Mucosa of descending colon (tissue), 3 donors: ENCODE measurements around the gene FRG2B. TPM values are rescaled to one million over a fixed set of nuclear protein-coding genes. Genes with fewer than 3 reads are reported as not detected.
"Not testable (repeated sequence)": the region's sequence is repeated elsewhere in the genome, so short reads cannot be mapped to it uniquely, and the experiment has no call there.

Experiments
- ATAC-seq: fragments of 200-7000 bp; cut with Tn5 transposase; one replicate; pipeline ENCODE4 v1.9.1; 2020; ENCODE audit warnings: mild to moderate bottlenecking, moderate library complexity
- DNase-seq, 3 donors: peaks; one replicate each; pipeline ENCODE4 v3.0.0-alpha.2; 2020
- H3K36me3 ChIP-seq: fragments of 200-600 bp; one replicate; pipeline ENCODE4 v1.8.0; 2021; ENCODE audit warnings: low read depth, mild to moderate bottlenecking
- H3K4me1 ChIP-seq: fragments of 200-600 bp; one replicate; pipeline ENCODE4 v1.8.0; 2021; ENCODE audit warnings: low read depth, mild to moderate bottlenecking
- H3K4me3 ChIP-seq: fragments of 200-600 bp; one replicate; pipeline ENCODE4 v1.8.0; 2021; ENCODE audit warnings: mild to moderate bottlenecking
- H3K9me3 ChIP-seq: fragments of 200-600 bp; one replicate; pipeline ENCODE4 v1.8.0; 2021; ENCODE audit warnings: mild to moderate bottlenecking
- intact Hi-C, 2 donors: fragments of 100-400 bp; cut with DNase I in 1 of 2; cut with micrococcal nuclease in 1 of 2; formaldehyde crosslinking; loops; one replicate each; pipeline versions ENCODE4 v1.11.0 to v1.11.1; 2022; cut with DNase I, micrococcal nuclease
- total RNA-seq, 3 donors: library from RNA; stranded (reverse); fragmentation: NEBNext Ultra II Directional in 2 of 3; extraction: Animal tissue kit (Norgen Biotek cat#: 25700) in 2 of 3; gene quantifications; one replicate each; pipeline versions ENCODE4 v1.2.1 to v1.2.4, GENCODE V29; 2021 to 2023
- TF ChIP-seq, protein P1 (sequence below): fragments of 200-600 bp; IDR thresholded peaks from one replicate; pipeline ENCODE4 v1.8.0; 2022; ENCODE audit warnings: antibody characterized with exemption, mild to moderate bottlenecking
- donor health status: DM: no; HTN: no; CAD: no; lungs with moderate emphysema.
- donor health status: DM: no; HTN: no; CAD: no.
- donor health status: DM: no; HTN: yes; CAD: no.

The FRG2B gene
- total RNA-seq, 3 donors from 2014 or later, result not detected

DNA sequence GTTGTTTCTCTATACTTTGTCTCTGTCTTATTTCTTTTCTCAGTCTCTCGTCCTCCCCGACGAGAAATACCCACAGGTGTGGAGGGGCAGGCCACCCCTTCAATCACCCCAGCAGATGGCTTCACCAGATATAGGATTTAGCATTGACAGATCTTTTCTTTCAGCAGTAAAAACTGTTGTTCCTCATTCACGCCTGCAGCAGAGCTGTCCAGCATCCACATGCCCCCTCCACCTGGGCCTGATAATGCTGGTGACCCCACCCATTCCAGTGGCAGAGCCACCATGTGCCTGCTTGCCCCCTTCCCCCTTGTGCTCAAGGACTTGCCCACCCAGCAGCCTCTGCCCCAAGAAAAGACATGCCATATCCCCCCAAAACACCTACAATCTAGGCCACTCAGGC, 15.5 kb downstream of the FRG2B start:
- no peak overlapping the region for H3K4me3 ChIP-seq
- DNase-seq, result no peak
- TF ChIP-seq, protein P1, sequence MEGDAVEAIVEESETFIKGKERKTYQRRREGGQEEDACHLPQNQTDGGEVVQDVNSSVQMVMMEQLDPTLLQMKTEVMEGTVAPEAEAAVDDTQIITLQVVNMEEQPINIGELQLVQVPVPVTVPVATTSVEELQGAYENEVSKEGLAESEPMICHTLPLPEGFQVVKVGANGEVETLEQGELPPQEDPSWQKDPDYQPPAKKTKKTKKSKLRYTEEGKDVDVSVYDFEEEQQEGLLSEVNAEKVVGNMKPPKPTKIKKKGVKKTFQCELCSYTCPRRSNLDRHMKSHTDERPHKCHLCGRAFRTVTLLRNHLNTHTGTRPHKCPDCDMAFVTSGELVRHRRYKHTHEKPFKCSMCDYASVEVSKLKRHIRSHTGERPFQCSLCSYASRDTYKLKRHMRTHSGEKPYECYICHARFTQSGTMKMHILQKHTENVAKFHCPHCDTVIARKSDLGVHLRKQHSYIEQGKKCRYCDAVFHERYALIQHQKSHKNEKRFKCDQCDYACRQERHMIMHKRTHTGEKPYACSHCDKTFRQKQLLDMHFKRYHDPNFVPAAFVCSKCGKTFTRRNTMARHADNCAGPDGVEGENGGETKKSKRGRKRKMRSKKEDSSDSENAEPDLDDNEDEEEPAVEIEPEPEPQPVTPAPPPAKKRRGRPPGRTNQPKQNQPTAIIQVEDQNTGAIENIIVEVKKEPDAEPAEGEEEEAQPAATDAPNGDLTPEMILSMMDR, result no peak
- no peaks in the 10 kb centered on the region for H3K4me1 ChIP-seq
- peaks cover 11% of the 10 kb centered on the region for H3K9me3 ChIP-seq
- intact Hi-C loops, result no loop called here
- no peaks in the 10 kb centered on the region for H3K36me3 ChIP-seq
- ATAC-seq, result no peak

DNA sequence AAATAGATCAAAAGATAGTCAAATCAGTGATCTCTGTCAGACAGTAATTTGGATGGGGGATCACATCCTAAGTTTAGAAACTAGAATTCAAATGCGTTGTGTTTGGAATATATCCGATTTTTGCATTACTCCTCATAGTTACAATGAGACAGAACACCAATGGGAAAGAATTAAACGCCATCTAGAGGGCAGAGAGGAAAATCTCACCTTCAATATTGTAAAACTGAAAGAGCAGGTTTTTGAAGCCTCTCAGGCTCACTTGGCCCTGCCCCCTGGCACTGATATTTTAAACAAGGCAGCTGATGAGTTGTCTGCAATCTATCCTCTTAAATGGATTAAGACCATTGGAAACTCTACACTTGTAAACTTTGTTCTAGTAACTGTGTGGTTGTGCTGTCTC, 17.7 kb downstream of the FRG2B start:
- TF ChIP-seq, protein P1, result no peak
- DNase-seq, result no peak
- Histone ChIP-seq H3K36me3 (no peaks in the 10 kb centered on the region), H3K9me3 (peaks cover 11% of the 10 kb centered on the region), H3K4me1 (no peaks in the 10 kb centered on the region), H3K4me3 (no peak overlapping the region)
- ATAC-seq, result no peak
- intact Hi-C loops, result no loop called here

DNA sequence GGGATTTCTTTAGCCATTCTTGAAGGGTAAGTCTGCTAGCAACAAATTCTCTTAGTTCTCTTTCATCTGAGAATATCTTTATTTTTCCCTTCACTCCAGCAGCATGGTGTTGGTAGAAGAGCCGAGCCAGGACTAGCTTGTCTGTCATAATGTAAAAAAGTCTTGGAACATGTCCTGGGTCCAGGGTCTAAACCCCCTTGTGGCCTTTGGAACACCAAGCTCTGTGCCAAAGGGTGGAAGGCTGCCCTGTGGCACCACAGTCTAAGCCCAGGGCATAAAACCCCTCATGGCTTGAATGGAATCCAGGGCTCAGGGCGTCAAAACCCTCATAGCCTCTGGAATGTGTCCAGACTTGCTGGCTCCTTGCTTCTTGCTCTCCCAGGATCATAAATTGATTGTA, 23.2 kb downstream of the FRG2B start:
- H3K9me3 ChIP-seq, result peaks cover 11% of the 10 kb centered on the region
- intact Hi-C loops, H3K4me3 ChIP-seq, DNase-seq, ATAC-seq, H3K36me3 ChIP-seq, H3K4me1 ChIP-seq: not testable (repeated sequence)

DNA sequence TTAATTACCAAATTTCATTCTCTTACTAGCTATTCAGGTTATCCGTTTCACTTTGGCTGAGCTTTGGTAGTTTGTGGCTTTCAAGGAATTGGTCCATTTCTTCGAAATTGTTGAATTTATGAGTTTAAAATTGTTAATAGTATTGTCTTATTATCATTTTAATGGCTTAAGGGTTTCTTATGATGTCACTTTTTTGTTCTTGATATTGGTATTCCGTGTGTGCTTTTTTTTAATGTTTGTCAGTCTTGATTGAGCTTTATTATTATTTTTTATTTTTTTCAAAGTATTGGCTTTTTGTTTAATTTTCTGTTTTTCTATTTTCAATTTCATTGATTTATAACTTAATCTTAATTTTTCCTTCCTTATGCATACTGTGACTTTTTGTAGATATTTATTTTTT, 25.9 kb downstream of the FRG2B start:
- TF ChIP-seq, protein P1, result no peak
- no peaks in the 10 kb centered on the region for H3K9me3 ChIP-seq
- intact Hi-C loops, result no loop called here
- no peak for DNase-seq
- no peak for ATAC-seq
- H3K4me1 ChIP-seq, result no peaks in the 10 kb centered on the region
- H3K36me3 ChIP-seq, result no peaks in the 10 kb centered on the region
- no peak overlapping the region for H3K4me3 ChIP-seq

DNA sequence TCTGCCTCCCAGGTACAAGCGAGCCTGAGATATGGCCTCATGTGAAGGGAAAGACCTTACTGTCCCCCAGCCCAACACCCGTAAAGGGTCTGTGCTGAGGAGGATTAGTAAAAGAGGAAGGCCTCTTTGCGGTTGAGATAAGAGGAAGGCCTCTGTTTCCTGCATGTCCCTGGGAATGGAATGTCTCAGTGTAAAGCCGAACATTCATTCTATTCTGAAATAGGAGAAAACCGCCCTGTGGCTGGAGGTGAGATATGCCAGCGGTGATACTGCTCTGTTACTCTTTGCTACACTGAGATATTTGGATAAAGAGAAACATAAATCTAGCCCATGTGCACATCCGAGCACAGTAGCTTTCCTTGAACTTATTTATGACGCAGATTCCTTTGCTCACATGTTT, 26.7 kb downstream of the FRG2B start:
- intact Hi-C loops, H3K9me3 ChIP-seq, H3K4me3 ChIP-seq, H3K4me1 ChIP-seq, ATAC-seq, H3K36me3 ChIP-seq, DNase-seq: not testable (repeated sequence)

DNA sequence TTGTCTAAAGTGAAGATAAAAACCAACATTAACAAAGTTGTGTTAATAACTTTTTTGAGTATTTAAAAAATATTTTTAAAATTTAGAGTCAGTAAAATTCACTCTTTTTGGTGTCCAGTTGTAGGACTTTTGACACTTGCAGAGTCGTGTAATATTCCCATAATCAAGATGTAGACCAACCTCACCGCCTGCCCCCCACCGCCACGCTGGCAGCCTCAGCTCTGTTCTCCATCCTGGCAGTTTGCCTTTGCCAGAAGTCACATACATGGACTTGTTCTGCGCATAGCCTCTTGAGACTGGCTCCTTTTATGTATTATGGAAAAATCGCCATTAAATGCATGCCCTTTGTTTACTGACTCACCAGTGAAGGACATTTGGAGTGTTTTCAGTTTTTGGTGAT, 33.9 kb downstream of the FRG2B start:
- Histone ChIP-seq H3K36me3 (no peaks in the 10 kb centered on the region), H3K4me3 (no peak overlapping the region), H3K9me3 (no peaks in the 10 kb centered on the region), H3K4me1 (no peaks in the 10 kb centered on the region)
- DNase-seq (no peak), ATAC-seq (no peak)
- intact Hi-C loops, result no loop called here
- TF ChIP-seq, protein P1, result no peak

DNA sequence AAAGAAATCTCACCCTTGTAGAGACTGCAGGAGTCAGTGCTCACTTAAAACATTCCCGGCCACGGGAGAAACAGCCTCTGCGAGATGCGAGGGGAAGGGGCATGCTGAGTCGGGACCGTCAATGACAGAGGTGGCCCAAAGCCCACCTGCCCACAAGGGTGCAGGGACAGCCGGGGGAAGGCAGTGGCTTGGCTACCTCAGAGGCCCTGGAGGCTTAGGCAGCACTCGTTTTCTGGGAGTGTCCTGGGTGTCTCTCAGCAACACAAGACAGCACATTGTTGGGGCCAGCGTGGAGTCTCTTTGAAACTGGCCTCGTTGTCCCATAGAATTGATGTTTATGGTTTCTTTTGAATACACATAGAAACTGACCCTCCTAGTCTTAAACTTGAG, 35.6 kb downstream of the FRG2B start:
- no peak for ATAC-seq
- Histone ChIP-seq H3K9me3 (no peaks in the 10 kb centered on the region), H3K4me1 (no peaks in the 10 kb centered on the region), H3K4me3 (no peak overlapping the region), H3K36me3 (no peaks in the 10 kb centered on the region)
- DNase-seq, result no peak
- TF ChIP-seq, protein P1, result no peak
- intact Hi-C loops, result no loop called here
